Caco-2 (cell line): Measurements from ENCODE around the gene PNMA8B. TPM values are rescaled to one million over a fixed set of nuclear protein-coding genes. Genes with fewer than 3 reads are reported as not detected.

Source experiments
- BruUV-seq: library from RNA; stranded (reverse); fragments of 400-500 nt; replicated peaks from 2 replicates; lab custom pipeline; 2021; lab: Mats Ljungman, UMichigan
- CTCF ChIA-PET: fragments of 300-600 bp; sonication (Branson Sonifier 250); formaldehyde crosslinking; loops from one replicate; lab custom pipeline; 2022; ENCODE audit warnings: antibody characterized with exemption; lab: Charles Lee
- POLR2A ChIA-PET: fragments of 300-600 bp; sonication (Branson Sonifier 250); formaldehyde crosslinking; loops from one replicate; lab custom pipeline; 2022; ENCODE audit warnings: antibody characterized with exemption; lab: Charles Lee
- DNase-seq, 2 experiments: peaks; one replicate each; pipeline versions ENCODE4 v3.0.0 to v3.0.0-alpha.2; 2020 to 2022
- H3K27me3 ChIP-seq: replicated peaks from 2 replicates; pipeline ENCODE4 v1.6.0; 2011; ENCODE audit warnings: low read length; ENCODE audit not compliant: control insufficient read depth, insufficient read depth
- H3K36me3 ChIP-seq: 2 replicates; pipeline ENCODE4 v1.5.1; 2011; ENCODE audit warnings: low read length; ENCODE audit not compliant: control insufficient read depth, insufficient read depth
- H3K4me1 ChIP-seq: fragments of 250-450 bp; sonication (Bioruptor Pico); 2 replicates; pipeline ENCODE4 v1.5.1; 2020; ENCODE audit warnings: mild to moderate bottlenecking
- H3K4me3 ChIP-seq: 2 replicates; pipeline ENCODE4 v1.5.1; 2011; ENCODE audit warnings: low read depth, mild to moderate bottlenecking, control low read depth, low read length
- H3K9me3 ChIP-seq: fragments of 250-450 bp; sonication (Bioruptor Pico); 2 replicates; pipeline ENCODE4 v1.5.1; 2020; ENCODE audit warnings: mild to moderate bottlenecking, moderate library complexity
- H3K27ac Mint-ChIP-seq: one replicate; pipeline ENCODE4 v1.8.0; 2022; ENCODE audit warnings: mixed read lengths; ENCODE audit not compliant: unreplicated experiment
- H3K27me3 Mint-ChIP-seq: one replicate; pipeline ENCODE4 v1.8.0; 2022; ENCODE audit warnings: mixed read lengths; ENCODE audit not compliant: insufficient read depth, unreplicated experiment
- H3K36me3 Mint-ChIP-seq: one replicate; pipeline ENCODE4 v1.8.0; 2022; ENCODE audit warnings: mild to moderate bottlenecking, mixed read lengths; ENCODE audit not compliant: insufficient read depth, unreplicated experiment
- H3K4me1 Mint-ChIP-seq: one replicate; pipeline ENCODE4 v1.8.0; 2022; ENCODE audit warnings: low read depth, mixed read lengths; ENCODE audit not compliant: unreplicated experiment
- H3K4me3 Mint-ChIP-seq: one replicate; pipeline ENCODE4 v1.8.0; 2022; ENCODE audit warnings: mild to moderate bottlenecking, moderate library complexity, mixed read lengths; ENCODE audit not compliant: unreplicated experiment
- H3K9me3 Mint-ChIP-seq: one replicate; pipeline ENCODE4 v1.8.0; 2022; ENCODE audit warnings: mixed read lengths; ENCODE audit not compliant: unreplicated experiment
- CTCF ChIP-seq, 2 experiments: fragments of 200-600 bp in 1 of 2; IDR thresholded peaks; 1 replicate in 1 of 2; 2 replicates in 1 of 2; pipeline versions ENCODE4 v1.5.1 to v1.8.0; 2011 to 2022; ENCODE audit warnings: antibody characterized with exemption in 1 of 2, control low read depth in 1 of 2, inconsistent platforms in 1 of 2, low read depth in 1 of 2, low read length in 1 of 2, mild to moderate bottlenecking in 1 of 2, moderate library complexity in 1 of 2; ENCODE audit not compliant: insufficient read depth in 1 of 2, severe bottlenecking in 1 of 2, unreplicated experiment in 1 of 2
- intact Hi-C: fragments of 100-400 bp; cut with micrococcal nuclease; formaldehyde crosslinking; loops from one replicate; pipeline ENCODE4 v1.10.0; 2022; ENCODE audit not compliant: unreplicated experiment
- total RNA-seq: library from RNA; stranded (reverse); gene quantifications from 2 replicates; pipeline ENCODE4 v1.2.3, GENCODE V29; 2022

PNMA8B gene
- total RNA-seq, 1 experiment from 2014 or later = 0.11 TPM

DNA sequence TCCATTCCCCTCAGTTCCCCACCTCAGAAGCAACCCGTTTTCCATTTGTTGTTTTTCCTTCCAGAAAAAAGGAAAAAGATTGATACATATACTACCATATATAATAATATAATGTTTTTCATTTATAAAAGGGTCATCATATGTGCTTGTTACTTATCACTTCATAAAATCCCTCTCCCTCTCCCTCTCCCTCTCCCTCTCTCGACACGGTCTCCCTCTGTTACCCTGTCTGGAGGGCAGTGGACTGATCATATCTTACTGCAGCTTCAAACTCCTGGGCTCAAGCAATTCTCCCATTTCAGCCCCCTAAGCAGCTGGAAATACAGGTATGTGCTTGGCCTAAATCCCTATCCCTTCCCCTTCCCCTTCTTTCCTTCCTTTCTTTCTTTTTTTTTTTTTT lies 41.4 kb downstream of the PNMA8B start:
- no peaks in the 10 kb centered on the region for H3K4me1 ChIP-seq
- H3K9me3 Mint-ChIP-seq = peaks cover 8% of the 10 kb centered on the region
- peaks cover 5% of the 10 kb centered on the region for H3K27me3 Mint-ChIP-seq
- H3K36me3 ChIP-seq = no peaks in the 10 kb centered on the region
- TF ChIP-seq CTCF (IDR thresholded peaks at IDR 0.05; ENCODE audit: insufficient read depth in 1 of 2, low read depth in 1 of 2, low read length in 1 of 2, severe bottlenecking in 1 of 2, unreplicated experiment in 1 of 2) = no peak
- DNase-seq = no peak
- H3K27me3 ChIP-seq = no peaks in the 10 kb centered on the region
- CTCF ChIA-PET = no interaction called here
- POLR2A ChIA-PET = no interaction called here
- H3K4me1 Mint-ChIP-seq = no peaks in the 10 kb centered on the region
- H3K27ac Mint-ChIP-seq = no peak overlapping the region
- H3K4me3 Mint-ChIP-seq = no peak overlapping the region
- H3K36me3 Mint-ChIP-seq = no peaks in the 10 kb centered on the region
- intact Hi-C loops = no loop called here
- H3K4me3 ChIP-seq = no peak overlapping the region
- peaks cover 11% of the 10 kb centered on the region for H3K9me3 ChIP-seq
- no TSS peak for BruUV-seq

- Mint-ChIP-seq H3K36me3 (no peaks in the 10 kb centered on the region), H3K4me1 (no peaks in the 10 kb centered on the region), H3K4me3 (no peak overlapping the region), H3K9me3 (peaks cover 11% of the 10 kb centered on the region), H3K27ac (no peak overlapping the region), H3K27me3 (peaks cover 5% of the 10 kb centered on the region)
- peaks cover 13% of the 10 kb centered on the region for H3K9me3 ChIP-seq
- ChIA-PET CTCF (no interaction called here), POLR2A (no interaction called here)
- H3K36me3 ChIP-seq = no peaks in the 10 kb centered on the region
- H3K27me3 ChIP-seq = no peaks in the 10 kb centered on the region
- DNase-seq = no peak
- no peaks in the 10 kb centered on the region for H3K4me1 ChIP-seq
- intact Hi-C loops = no loop called here
- no TSS peak for BruUV-seq
- no peak overlapping the region for H3K4me3 ChIP-seq
- TF ChIP-seq CTCF (IDR thresholded peaks at IDR 0.05; ENCODE audit: insufficient read depth in 1 of 2, low read depth in 1 of 2, low read length in 1 of 2, severe bottlenecking in 1 of 2, unreplicated experiment in 1 of 2) = no peak
These were observed 42.0 kb downstream of the PNMA8B start for GRCh38 chr19:46453661-46454060.

GRCh38 chr19:46452186-46452585 lies 43.5 kb downstream of the PNMA8B start:
- ChIA-PET POLR2A (no interaction called here), CTCF (interaction anchor here (0.5 kb wide), 1 partner anchor 635 kb away, joined by 4 read pairs; no protein-coding TSS in a partner anchor)
- Histone ChIP-seq H3K36me3 (no peaks in the 10 kb centered on the region), H3K27me3 (no peaks in the 10 kb centered on the region), H3K9me3 (peaks cover 13% of the 10 kb centered on the region), H3K4me3 (no peak overlapping the region), H3K4me1 (no peaks in the 10 kb centered on the region)
- no TSS peak for BruUV-seq
- H3K36me3 Mint-ChIP-seq = no peaks in the 10 kb centered on the region
- peaks cover 5% of the 10 kb centered on the region for H3K27me3 Mint-ChIP-seq
- DNase-seq = no peak
- no peak overlapping the region for H3K27ac Mint-ChIP-seq
- H3K4me3 Mint-ChIP-seq = no peak overlapping the region
- H3K9me3 Mint-ChIP-seq = peaks cover 11% of the 10 kb centered on the region
- H3K4me1 Mint-ChIP-seq = no peaks in the 10 kb centered on the region
- TF ChIP-seq CTCF (IDR thresholded peaks at IDR 0.05; ENCODE audit: insufficient read depth in 1 of 2, low read depth in 1 of 2, low read length in 1 of 2, severe bottlenecking in 1 of 2, unreplicated experiment in 1 of 2) = no peak
- intact Hi-C loops = no loop called here
